Left renal pelvis (tissue), 4 donors: Measurements from ENCODE around the gene WBP1L. TPM values are rescaled to one million over a fixed set of nuclear protein-coding genes. Genes with fewer than 3 reads are reported as not detected.
"Not testable (repeated sequence)": the region's sequence is repeated elsewhere in the genome, so short reads cannot be mapped to it uniquely, and the experiment has no call there.

Source experiments
- DNase-seq, 4 donors: peaks; one replicate each; pipeline ENCODE4 v3.0.0-alpha.2; 2013; ENCODE audit warnings: low read depth in 4 of 4, low spot score in 3 of 4
- polyA plus RNA-seq, 4 donors: library from polyadenylated mRNA; unstranded; fragments of 120-200 nt; gene quantifications; one replicate each; pipeline ENCODE4 v1.2.1, GENCODE V29; 2013; ENCODE audit not compliant: insufficient read length in 4 of 4

The WBP1L gene
- polyA plus RNA-seq, 4 donors = 46.6 to 57.6 (median 47.6) TPM

- DNase-seq = no peak
Observed at GRCh38 chr10:102757323-102757722, 13.6 kb downstream of the WBP1L start.

GRCh38 chr10:102758240-102758932 lies 14.6 kb downstream of the WBP1L start:
- DNase-seq = peak in 1 of 4 donors; percentile 51

GRCh38 chr10:102758933-102759262 lies 15.2 kb downstream of the WBP1L start:
- DNase-seq = not testable (repeated sequence)

GRCh38 chr10:102759497-102760210 lies 15.9 kb downstream of the WBP1L start:
- DNase-seq = no peak

GRCh38 chr10:102761981-102762380 lies 18.2 kb downstream of the WBP1L start:
- DNase-seq = no peak

GRCh38 chr10:102762401-102763015 lies 18.8 kb downstream of the WBP1L start:
- DNase-seq = no peak

GRCh38 chr10:102763037-102763607 lies 19.4 kb downstream of the WBP1L start:
- no peak for DNase-seq

- no peak for DNase-seq
Observed at GRCh38 chr10:102764470-102765161, 20.9 kb downstream of the WBP1L start.

- DNase-seq = no peak
Observed at GRCh38 chr10:102765336-102765735, 21.6 kb downstream of the WBP1L start.

- DNase-seq = no peak
Observed at GRCh38 chr10:102767428-102768160, 23.8 kb downstream of the WBP1L start.

- no peak for DNase-seq
Observed at GRCh38 chr10:102769375-102770107, 25.8 kb downstream of the WBP1L start.

GRCh38 chr10:102770108-102770482 lies 26.3 kb downstream of the WBP1L start:
- DNase-seq = no peak

- DNase-seq = no peak
Observed at GRCh38 chr10:102770792-102771191, 27.0 kb downstream of the WBP1L start.

GRCh38 chr10:102773320-102773719 lies 29.6 kb downstream of the WBP1L start:
- DNase-seq = no peak

- DNase-seq = no peak
Observed at GRCh38 chr10:102773986-102774385, 30.2 kb downstream of the WBP1L start.

GRCh38 chr10:102775201-102775934 lies 31.6 kb downstream of the WBP1L start:
- no peak for DNase-seq

- peak; percentile 75 to 79 (median 78) for DNase-seq
Observed at GRCh38 chr10:102775935-102776669, 32.4 kb downstream of the WBP1L start.

GRCh38 chr10:102776779-102777456 lies 33.2 kb downstream of the WBP1L start:
- peak in 3 of 4 donors; percentile 77 to 88 (median 81) for DNase-seq
